ENCODE results near the gene PANX2. TPM values are rescaled to one million over a fixed set of nuclear protein-coding genes. Genes with fewer than 3 reads are reported as not detected.
"Not testable (repeated sequence)": the region's sequence is repeated elsewhere in the genome, so short reads cannot be mapped to it uniquely, and the experiment has no call there.

Gene PANX2
- total and polyA plus RNA-seq, 8 donors: 0.25 to 1.8 (median 1.1) TPM; not detected in 3

GRCh38 chr22:50129121-50129736 is 41.3 kb upstream of the PANX2 start:
- no peak for TF ChIP-seq POLR2AphosphoS5 (IDR thresholded peaks at IDR 0.05)
- TF ChIP-seq EP300 (IDR thresholded peaks at IDR 0.05): no peak
- TF ChIP-seq POLR2A (IDR thresholded peaks at IDR 0.05): no peak
- TF ChIP-seq CTCF (IDR thresholded peaks at IDR 0.05): no peak
- Histone ChIP-seq H3K27me3 (peaks cover 0 to 5% (median 0%) of the 10 kb centered on the region in 3 donors), H3K36me3 (no peaks in the 10 kb centered on the region), H3K4me3 (no peak overlapping the region), H3K4me1 (no peaks in the 10 kb centered on the region), H3K9me3 (peaks cover 0 to 5% (median 0%) of the 10 kb centered on the region in 4 donors), H3K27ac (no peak overlapping the region)
- 66 to 77% (median 69%) methylated on average over 10 of the region's 10 CpGs for WGBS, 5 donors
- intact Hi-C loops (cut with DNase I; ENCODE audit: low total_unique reads): no loop called here
- DNase-seq: no peak

GRCh38 chr22:50131894-50132293 is 38.6 kb upstream of the PANX2 start:
- H3K4me3 ChIP-seq: no peak overlapping the region
- intact Hi-C loops (cut with DNase I; ENCODE audit: low total_unique reads): no loop called here
- H3K4me1 ChIP-seq: no peaks in the 10 kb centered on the region
- WGBS, 5 donors: 77 to 96% (median 88%) methylated on average over 4 of the region's 4 CpGs
- DNase-seq: no peak
- no peak overlapping the region for H3K27ac ChIP-seq
- no peak for TF ChIP-seq EP300 (IDR thresholded peaks at IDR 0.05)
- TF ChIP-seq POLR2AphosphoS5 (IDR thresholded peaks at IDR 0.05): no peak
- TF ChIP-seq CTCF (IDR thresholded peaks at IDR 0.05): no peak
- TF ChIP-seq POLR2A (IDR thresholded peaks at IDR 0.05): no peak
- H3K36me3 ChIP-seq: no peaks in the 10 kb centered on the region
- peaks cover 0 to 5% (median 0%) of the 10 kb centered on the region in 4 donors for H3K9me3 ChIP-seq
- peaks cover 0 to 5% (median 0%) of the 10 kb centered on the region in 3 donors for H3K27me3 ChIP-seq

- no peak for DNase-seq
- H3K9me3 ChIP-seq: peaks cover 0 to 5% (median 0%) of the 10 kb centered on the region in 4 donors
- 74 to 79% (median 76%) methylated on average over 10 of the region's 10 CpGs for WGBS, 5 donors
- peaks cover 0 to 5% (median 0%) of the 10 kb centered on the region in 3 donors for H3K27me3 ChIP-seq
- no peak overlapping the region for H3K4me3 ChIP-seq
- no peaks in the 10 kb centered on the region for H3K36me3 ChIP-seq
- H3K27ac ChIP-seq: no peak overlapping the region
- H3K4me1 ChIP-seq: no peaks in the 10 kb centered on the region
- TF ChIP-seq EP300 (IDR thresholded peaks at IDR 0.05): no peak
- TF ChIP-seq POLR2A (IDR thresholded peaks at IDR 0.05): no peak
- TF ChIP-seq POLR2AphosphoS5 (IDR thresholded peaks at IDR 0.05): no peak
- no peak for TF ChIP-seq CTCF (IDR thresholded peaks at IDR 0.05)
- intact Hi-C loops (cut with DNase I; ENCODE audit: low total_unique reads): no loop called here
Measured at GRCh38 chr22:50134481-50134880, 36.0 kb upstream of the PANX2 start.

GRCh38 chr22:50136581-50137015 is 33.9 kb upstream of the PANX2 start:
- H3K27me3 ChIP-seq: peaks cover 0 to 13% (median 0%) of the 10 kb centered on the region in 3 donors
- peaks cover 0 to 5% (median 0%) of the 10 kb centered on the region in 4 donors for H3K9me3 ChIP-seq
- intact Hi-C loops (cut with DNase I; ENCODE audit: low total_unique reads): no loop called here
- WGBS, 5 donors: 57 to 72% (median 67%) methylated on average over 5 of the region's 5 CpGs
- no peak overlapping the region for H3K27ac ChIP-seq
- H3K4me1 ChIP-seq: peaks cover 1 to 2% (median 2%) of the 10 kb centered on the region in 4 donors
- TF ChIP-seq POLR2AphosphoS5 (IDR thresholded peaks at IDR 0.05): no peak
- no peak for TF ChIP-seq POLR2A (IDR thresholded peaks at IDR 0.05)
- TF ChIP-seq EP300 (IDR thresholded peaks at IDR 0.05): no peak
- TF ChIP-seq CTCF (IDR thresholded peaks at IDR 0.05): no peak
- no peak for DNase-seq
- no peaks in the 10 kb centered on the region for H3K36me3 ChIP-seq
- no peak overlapping the region for H3K4me3 ChIP-seq

GRCh38 chr22:50137277-50137676 is 33.3 kb upstream of the PANX2 start:
- H3K27ac ChIP-seq; H3K9me3 ChIP-seq; DNase-seq; H3K36me3 ChIP-seq; H3K4me3 ChIP-seq; H3K27me3 ChIP-seq; H3K4me1 ChIP-seq; intact Hi-C loops (cut with DNase I; ENCODE audit: low total_unique reads): not testable (repeated sequence)
- WGBS, 5 donors: 95 to 98% (median 97%) methylated on average over 9 of the region's 9 CpGs
